ENCODE data around the gene KMT2E. TPM values are rescaled to one million over a fixed set of nuclear protein-coding genes. Genes with fewer than 3 reads are reported as not detected.
A peak's percentile ranks its signal among the peaks of the same experiment; 100 is the strongest.

Gene KMT2E, protein sequence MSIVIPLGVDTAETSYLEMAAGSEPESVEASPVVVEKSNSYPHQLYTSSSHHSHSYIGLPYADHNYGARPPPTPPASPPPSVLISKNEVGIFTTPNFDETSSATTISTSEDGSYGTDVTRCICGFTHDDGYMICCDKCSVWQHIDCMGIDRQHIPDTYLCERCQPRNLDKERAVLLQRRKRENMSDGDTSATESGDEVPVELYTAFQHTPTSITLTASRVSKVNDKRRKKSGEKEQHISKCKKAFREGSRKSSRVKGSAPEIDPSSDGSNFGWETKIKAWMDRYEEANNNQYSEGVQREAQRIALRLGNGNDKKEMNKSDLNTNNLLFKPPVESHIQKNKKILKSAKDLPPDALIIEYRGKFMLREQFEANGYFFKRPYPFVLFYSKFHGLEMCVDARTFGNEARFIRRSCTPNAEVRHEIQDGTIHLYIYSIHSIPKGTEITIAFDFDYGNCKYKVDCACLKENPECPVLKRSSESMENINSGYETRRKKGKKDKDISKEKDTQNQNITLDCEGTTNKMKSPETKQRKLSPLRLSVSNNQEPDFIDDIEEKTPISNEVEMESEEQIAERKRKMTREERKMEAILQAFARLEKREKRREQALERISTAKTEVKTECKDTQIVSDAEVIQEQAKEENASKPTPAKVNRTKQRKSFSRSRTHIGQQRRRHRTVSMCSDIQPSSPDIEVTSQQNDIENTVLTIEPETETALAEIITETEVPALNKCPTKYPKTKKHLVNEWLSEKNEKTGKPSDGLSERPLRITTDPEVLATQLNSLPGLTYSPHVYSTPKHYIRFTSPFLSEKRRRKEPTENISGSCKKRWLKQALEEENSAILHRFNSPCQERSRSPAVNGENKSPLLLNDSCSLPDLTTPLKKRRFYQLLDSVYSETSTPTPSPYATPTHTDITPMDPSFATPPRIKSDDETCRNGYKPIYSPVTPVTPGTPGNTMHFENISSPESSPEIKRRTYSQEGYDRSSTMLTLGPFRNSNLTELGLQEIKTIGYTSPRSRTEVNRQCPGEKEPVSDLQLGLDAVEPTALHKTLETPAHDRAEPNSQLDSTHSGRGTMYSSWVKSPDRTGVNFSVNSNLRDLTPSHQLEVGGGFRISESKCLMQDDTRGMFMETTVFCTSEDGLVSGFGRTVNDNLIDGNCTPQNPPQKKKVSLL (N-terminal part only)
- polyA plus RNA-seq (2012; ENCODE audit: insufficient read depth, insufficient read length, low read depth): 41.2 TPM

DNA sequence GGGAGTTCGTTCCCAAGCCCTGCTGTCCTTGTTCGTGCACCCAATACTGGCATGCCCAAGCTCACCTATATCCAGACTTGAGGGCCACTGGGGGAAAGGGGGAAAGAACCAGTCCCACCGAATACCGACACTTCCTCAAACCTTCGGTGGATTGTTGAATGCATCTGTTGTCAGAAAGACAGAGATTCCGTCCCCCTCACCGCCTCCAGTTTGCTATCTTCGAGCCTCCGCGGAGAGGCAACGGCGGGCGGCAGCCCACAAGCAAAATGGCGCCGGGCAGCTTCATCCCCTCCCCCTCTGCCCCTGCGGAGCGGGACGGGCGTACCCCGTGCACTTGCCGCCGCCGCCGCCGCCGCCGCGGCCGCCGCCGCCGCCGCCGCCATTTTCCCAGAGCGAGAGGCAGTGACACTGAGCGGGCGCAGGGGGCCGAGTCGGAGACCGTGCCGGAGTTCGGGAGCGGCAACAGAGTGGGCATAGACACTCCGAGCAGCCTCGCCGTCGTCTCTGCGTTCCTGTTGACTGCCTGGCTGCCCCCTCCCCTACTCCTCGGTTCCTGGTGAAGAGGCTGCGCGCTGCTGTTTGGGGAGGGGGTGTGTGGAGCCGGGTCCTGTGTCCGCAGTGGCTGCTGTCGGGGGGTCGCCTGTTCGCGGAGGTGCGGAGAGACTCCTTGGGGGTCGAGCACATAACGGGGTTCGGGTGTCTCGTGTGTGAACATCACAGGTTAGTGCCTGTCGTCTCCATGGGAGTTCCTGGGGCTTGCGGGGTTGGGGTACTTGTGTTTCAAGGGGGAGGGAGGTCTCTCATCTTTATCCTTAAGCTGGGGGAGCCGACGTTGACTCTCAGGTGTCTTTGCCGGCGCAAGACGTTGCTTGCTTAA, at the start of gene KMT2E:
TSS of gene KMT2E (plus strand) at position 390 of the 877 bp plus-strand sequence. CDS start 26,748 bp downstream, outside the sequence.
- Histone ChIP-seq H3K4me1 (0 out of 2 replicates have a peak, but pooled peaks cover 2% of the 10 kb centered on the region), H3K27me3 (no peaks in the 10 kb centered on the region), H3K36me3 (peaks cover 9% of the 10 kb centered on the region), H3K4me3 (ENCODE audit: low read depth, low read length) (peak within 1 kb of the TSS; percentile 98), H3K9me3 (no peaks in the 10 kb centered on the region)
- peak; percentile 96 for DNase-seq
- TF ChIP-seq, protein P1, sequence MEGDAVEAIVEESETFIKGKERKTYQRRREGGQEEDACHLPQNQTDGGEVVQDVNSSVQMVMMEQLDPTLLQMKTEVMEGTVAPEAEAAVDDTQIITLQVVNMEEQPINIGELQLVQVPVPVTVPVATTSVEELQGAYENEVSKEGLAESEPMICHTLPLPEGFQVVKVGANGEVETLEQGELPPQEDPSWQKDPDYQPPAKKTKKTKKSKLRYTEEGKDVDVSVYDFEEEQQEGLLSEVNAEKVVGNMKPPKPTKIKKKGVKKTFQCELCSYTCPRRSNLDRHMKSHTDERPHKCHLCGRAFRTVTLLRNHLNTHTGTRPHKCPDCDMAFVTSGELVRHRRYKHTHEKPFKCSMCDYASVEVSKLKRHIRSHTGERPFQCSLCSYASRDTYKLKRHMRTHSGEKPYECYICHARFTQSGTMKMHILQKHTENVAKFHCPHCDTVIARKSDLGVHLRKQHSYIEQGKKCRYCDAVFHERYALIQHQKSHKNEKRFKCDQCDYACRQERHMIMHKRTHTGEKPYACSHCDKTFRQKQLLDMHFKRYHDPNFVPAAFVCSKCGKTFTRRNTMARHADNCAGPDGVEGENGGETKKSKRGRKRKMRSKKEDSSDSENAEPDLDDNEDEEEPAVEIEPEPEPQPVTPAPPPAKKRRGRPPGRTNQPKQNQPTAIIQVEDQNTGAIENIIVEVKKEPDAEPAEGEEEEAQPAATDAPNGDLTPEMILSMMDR (IDR thresholded peaks at IDR 0.05; ENCODE audit: low read depth, low read length): no peak

DNA sequence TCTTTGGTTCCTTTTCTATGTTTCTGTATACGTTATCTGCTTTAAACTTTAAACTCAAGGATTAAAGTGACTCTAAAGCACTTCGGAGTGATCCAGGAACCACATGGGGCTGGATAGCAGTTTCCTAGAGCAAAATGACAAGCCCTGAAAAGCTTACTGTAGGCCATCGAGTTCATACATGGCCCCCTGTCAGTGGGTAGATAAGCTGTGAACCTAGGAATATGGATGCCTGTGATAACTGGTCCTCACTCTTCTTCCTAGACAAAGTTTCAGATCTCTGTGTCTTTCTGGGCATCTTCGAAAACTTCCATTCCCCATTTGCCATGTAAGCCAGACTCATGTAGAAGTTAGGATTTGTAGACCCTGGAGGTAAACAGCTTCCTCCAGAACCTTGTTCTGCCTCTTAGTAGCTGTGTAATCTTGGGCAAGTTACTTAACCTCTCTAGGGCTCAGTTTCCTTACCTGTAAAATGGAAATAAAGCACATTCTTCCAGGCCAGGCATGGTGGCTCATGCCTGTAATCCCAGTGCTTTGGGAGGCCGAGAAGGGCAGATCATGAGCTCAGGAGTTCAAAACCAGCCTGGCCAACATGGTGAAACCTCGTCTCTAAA, 49.3 kb upstream of the KMT2E start:
- H3K9me3 ChIP-seq: no peaks in the 10 kb centered on the region
- no peak for DNase-seq
- H3K4me1 ChIP-seq: peaks cover 3% of the 10 kb centered on the region; the same call in 1 of the 2 replicates
- H3K36me3 ChIP-seq: no peaks in the 10 kb centered on the region
- H3K4me3 ChIP-seq (ENCODE audit: low read depth, low read length): no peak overlapping the region
- no peaks in the 10 kb centered on the region for H3K27me3 ChIP-seq
- TF ChIP-seq, protein P1 (IDR thresholded peaks at IDR 0.05; ENCODE audit: low read depth, low read length): no peak

DNA sequence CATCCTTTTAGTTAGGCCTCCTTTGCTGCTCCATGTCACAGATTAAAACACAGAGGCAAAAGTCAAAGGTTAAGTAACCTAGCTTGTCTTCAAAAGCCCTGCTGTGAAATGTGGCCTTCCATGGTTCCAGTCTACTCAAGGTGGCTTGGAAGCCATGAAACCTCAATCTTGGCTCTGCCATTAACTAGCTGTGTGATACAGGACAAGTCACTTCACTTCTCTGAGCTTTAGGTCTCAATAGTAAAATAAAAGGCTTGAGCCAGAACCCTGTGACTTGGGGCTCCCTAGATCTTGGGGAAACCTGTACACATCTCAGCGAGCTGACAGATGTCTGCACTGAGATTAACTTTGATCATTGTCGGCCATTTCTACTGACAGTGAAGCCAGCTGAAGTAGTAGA, 48.0 kb upstream of the KMT2E start:
- no peaks in the 10 kb centered on the region for H3K27me3 ChIP-seq
- H3K4me1 ChIP-seq: peaks cover 3% of the 10 kb centered on the region; the same call in 1 of the 2 replicates
- H3K36me3 ChIP-seq: no peaks in the 10 kb centered on the region
- TF ChIP-seq, protein P1 (IDR thresholded peaks at IDR 0.05; ENCODE audit: low read depth, low read length): no peak
- no peaks in the 10 kb centered on the region for H3K9me3 ChIP-seq
- DNase-seq: no peak
- H3K4me3 ChIP-seq (ENCODE audit: low read depth, low read length): no peak overlapping the region

DNA sequence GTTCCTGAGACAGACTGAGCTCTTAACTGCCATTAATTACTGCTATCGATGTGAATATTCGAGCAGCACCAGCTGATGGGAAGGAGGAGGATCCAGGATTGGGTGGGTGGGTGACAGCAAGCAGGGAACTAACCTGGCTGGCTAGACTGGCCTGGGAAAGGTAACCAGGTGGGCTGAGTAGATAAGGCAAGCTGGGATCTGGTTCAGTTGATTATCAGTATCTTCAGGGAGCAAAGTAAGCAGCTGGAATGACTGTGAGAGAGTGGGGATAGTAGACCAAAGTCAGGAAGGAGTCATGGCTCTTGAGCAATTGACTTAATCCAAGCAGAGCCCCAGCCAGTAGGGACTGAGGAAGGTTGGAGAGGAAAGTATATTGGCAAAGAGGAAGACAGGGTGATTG, 46.9 kb upstream of the KMT2E start:
- DNase-seq: no peak
- TF ChIP-seq, protein P1 (IDR thresholded peaks at IDR 0.05; ENCODE audit: low read depth, low read length): no peak
- Histone ChIP-seq H3K9me3 (no peaks in the 10 kb centered on the region), H3K4me1 (peaks cover 3% of the 10 kb centered on the region; the same call in 1 of the 2 replicates), H3K27me3 (no peaks in the 10 kb centered on the region), H3K36me3 (no peaks in the 10 kb centered on the region), H3K4me3 (ENCODE audit: low read depth, low read length) (no peak overlapping the region)

DNA sequence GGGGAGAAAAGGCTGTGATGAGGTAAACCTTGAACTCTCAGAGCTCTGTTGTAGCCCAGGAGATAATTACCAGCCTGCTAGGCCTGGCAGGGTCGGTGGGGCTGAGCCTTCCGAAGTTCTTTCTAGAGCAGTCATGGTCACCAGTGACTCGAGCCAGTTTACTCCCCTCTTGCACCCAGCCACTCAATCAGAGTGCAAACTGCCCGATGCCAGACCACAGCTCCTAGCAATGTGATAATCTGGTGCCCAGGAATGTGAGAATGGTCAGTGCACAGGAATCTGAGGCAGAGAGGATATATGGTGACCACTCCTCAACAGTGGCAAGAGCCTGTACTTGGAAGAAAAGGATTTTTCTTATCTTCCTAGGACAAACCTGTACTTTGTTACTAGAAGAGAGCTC, 46.4 kb upstream of the KMT2E start:
- no peaks in the 10 kb centered on the region for H3K27me3 ChIP-seq
- TF ChIP-seq, protein P1 (IDR thresholded peaks at IDR 0.05; ENCODE audit: low read depth, low read length): no peak

More for the DNA sequence above, 46.4 kb upstream of the KMT2E start:
- peaks cover 3% of the 10 kb centered on the region; the same call in 1 of the 2 replicates for H3K4me1 ChIP-seq
- H3K4me3 ChIP-seq (ENCODE audit: low read depth, low read length): no peak overlapping the region
- H3K9me3 ChIP-seq: no peaks in the 10 kb centered on the region
- H3K36me3 ChIP-seq: no peaks in the 10 kb centered on the region
- no peak for DNase-seq
